H1 (cell line): ENCODE results near the gene ATG5. TPM values are rescaled to one million over a fixed set of nuclear protein-coding genes. Genes with fewer than 3 reads are reported as not detected.

Experiments used
- CTCF ChIA-PET: fragments of 300-600 bp; sonication (Branson Sonifier 250); formaldehyde crosslinking; loops from one replicate; lab custom pipeline; 2021; ENCODE audit not compliant: partially characterized antibody; lab: Charles Lee
- POLR2A ChIA-PET: fragments of 300-600 bp; sonication (Branson Sonifier 250); formaldehyde crosslinking; loops from one replicate; lab custom pipeline; 2021; ENCODE audit warnings: inconsistent platforms; ENCODE audit not compliant: partially characterized antibody; lab: Charles Lee
- DNase-seq, 2 experiments: peaks; one replicate each; pipeline versions ENCODE4 v3.0.0 to v3.0.0-alpha.2; 2010 to 2022; ENCODE audit warnings: low spot score in 2 of 2, low read depth in 1 of 2, mixed read lengths in 1 of 2
- FAIRE-seq: peaks from 2 replicates; lab custom pipeline; 2011; peaks lifted over from hg19 to GRCh38; lab: Jason Lieb, UNC
- H2AFZ ChIP-seq: 2 replicates; pipeline ENCODE4 v1.8.1; 2012; ENCODE audit warnings: low read length, inconsistent platforms
- H2AK5ac ChIP-seq: 2 replicates; pipeline ENCODE4 v1.6.1; 2013; ENCODE audit warnings: low read depth, low read length
- H2BK120ac ChIP-seq: replicated peaks from 2 replicates; pipeline ENCODE3; 2013; ENCODE audit warnings: low read depth, low read length, inconsistent platforms
- H2BK12ac ChIP-seq: 2 replicates; pipeline ENCODE4 v1.6.1; 2013; ENCODE audit warnings: low read depth, low read length
- H2BK15ac ChIP-seq: 2 replicates; pipeline ENCODE4 v1.6.1; 2013; ENCODE audit warnings: low read length
- H2BK20ac ChIP-seq: 2 replicates; pipeline ENCODE4 v1.6.1; 2013; ENCODE audit warnings: low read length
- H2BK5ac ChIP-seq: 2 replicates; pipeline ENCODE4 v1.6.1; 2013; ENCODE audit warnings: low read depth, low read length
- H3K14ac ChIP-seq: 2 replicates; pipeline ENCODE4 v1.6.1; 2013; ENCODE audit warnings: inconsistent platforms; ENCODE audit not compliant: insufficient read length
- H3K18ac ChIP-seq: 2 replicates; pipeline ENCODE4 v1.6.1; 2013; ENCODE audit warnings: low read length; ENCODE audit errors: extremely low read depth
- H3K23ac ChIP-seq: 2 replicates; pipeline ENCODE4 v1.6.1; 2013; ENCODE audit warnings: inconsistent platforms; ENCODE audit not compliant: insufficient read length
- H3K23me2 ChIP-seq: 2 replicates; pipeline ENCODE4 v1.6.1; 2013; ENCODE audit warnings: low read depth, low read length
- H3K27ac ChIP-seq: 2 replicates; pipeline ENCODE4 v1.6.1; 2011; ENCODE audit warnings: low read depth, low read length, inconsistent platforms
- H3K27me3 ChIP-seq, 4 experiments: replicated peaks in 1 of 4; 1 replicate in 1 of 4; 2 replicates in 3 of 4; pipeline versions ENCODE4 v1.6.1 to v1.8.1; 2011 to 2013; ENCODE audit warnings: low read length in 3 of 4, mild to moderate bottlenecking in 3 of 4, inconsistent platforms in 2 of 4, mixed read lengths in 2 of 4, moderate library complexity in 1 of 4; ENCODE audit not compliant: control insufficient read depth in 3 of 4, insufficient read depth in 3 of 4; ENCODE audit errors: extremely low read depth in 1 of 4
- H3K36me3 ChIP-seq, 4 experiments: 2 replicates each; pipeline versions ENCODE4 v1.6.1 to v1.8.1; 2011 to 2013; ENCODE audit warnings: mild to moderate bottlenecking in 4 of 4, low read length in 3 of 4, moderate library complexity in 2 of 4, control low read depth in 1 of 4, inconsistent platforms in 1 of 4; ENCODE audit not compliant: insufficient read depth in 4 of 4, control insufficient read depth in 2 of 4
- H3K4ac ChIP-seq: replicated peaks from 2 replicates; pipeline ENCODE3; 2013; ENCODE audit warnings: low read length, low read depth, mixed read lengths, inconsistent platforms; ENCODE audit not compliant: insufficient read length
- H3K4me1 ChIP-seq, 4 experiments: replicated peaks in 1 of 4; 1 replicate in 1 of 4; 2 replicates in 3 of 4; pipeline versions ENCODE4 v1.6.1 to v1.8.1; 2011 to 2013; ENCODE audit warnings: low read length in 3 of 4, inconsistent platforms in 2 of 4, mixed read lengths in 1 of 4; ENCODE audit not compliant: insufficient read depth in 4 of 4, control insufficient read depth in 3 of 4
- H3K4me2 ChIP-seq, 2 experiments: 2 replicates each; pipeline versions ENCODE4 v1.6.1 to v1.8.1; 2011 to 2013; ENCODE audit warnings: low read depth in 2 of 2, low read length in 2 of 2, control low read depth in 1 of 2, inconsistent platforms in 1 of 2, mild to moderate bottlenecking in 1 of 2; ENCODE audit not compliant: insufficient read depth in 1 of 2
- H3K4me3 ChIP-seq, 4 experiments: fragments of 200-600, 300-600 bp in 1 of 4; sonication (generic), shearing (Covaris generic), sonication (Bioruptor Twin) in 1 of 4; 2 replicates each; pipeline versions ENCODE4 v1.5.1 to v1.8.1; 2011 to 2016; ENCODE audit warnings: low read length in 4 of 4, low read depth in 3 of 4, control low read depth in 2 of 4, inconsistent platforms in 2 of 4, mild to moderate bottlenecking in 2 of 4, mixed read lengths in 1 of 4, moderate library complexity in 1 of 4; ENCODE audit not compliant: insufficient read depth in 2 of 4; ENCODE audit errors: extremely low read depth in 1 of 4
- H3K56ac ChIP-seq: replicated peaks from 2 replicates; pipeline ENCODE3; 2013; ENCODE audit warnings: low read depth, mild to moderate bottlenecking, mixed read lengths, low read length, inconsistent platforms; ENCODE audit not compliant: insufficient read length
- H3K79me1 ChIP-seq: 2 replicates; pipeline ENCODE4 v1.6.1; 2013; ENCODE audit warnings: low read depth, low read length, control low read depth
- H3K79me2 ChIP-seq, 2 experiments: 2 replicates each; pipeline versions ENCODE4 v1.6.1 to v1.8.1; 2012 to 2013; ENCODE audit warnings: low read length in 2 of 2, mild to moderate bottlenecking in 2 of 2, inconsistent platforms in 1 of 2; ENCODE audit not compliant: insufficient read depth in 2 of 2, control insufficient read depth in 1 of 2
- H3K9ac ChIP-seq, 4 experiments: replicated peaks in 1 of 4; 1 replicate in 1 of 4; 2 replicates in 3 of 4; pipeline versions ENCODE4 v1.6.1 to v1.8.1; 2011 to 2013; ENCODE audit warnings: low read depth in 3 of 4, low read length in 3 of 4, control low read depth in 2 of 4, mild to moderate bottlenecking in 2 of 4, moderate library complexity in 2 of 4, inconsistent platforms in 1 of 4; ENCODE audit errors: extremely low read depth in 1 of 4
- H3K9me3 ChIP-seq, 2 experiments: 2 replicates each; pipeline versions ENCODE4 v1.6.1 to v1.8.1; 2012 to 2013; ENCODE audit warnings: mild to moderate bottlenecking in 2 of 2, moderate library complexity in 2 of 2, control low read depth in 1 of 2, inconsistent platforms in 1 of 2, low read depth in 1 of 2, low read length in 1 of 2, mixed read lengths in 1 of 2; ENCODE audit not compliant: insufficient read depth in 2 of 2
- H4K20me1 ChIP-seq, 2 experiments: replicated peaks in 1 of 2; 2 replicates each; pipeline versions ENCODE3 to v1.8.1; 2011 to 2013; ENCODE audit warnings: inconsistent platforms in 2 of 2, low read length in 2 of 2, mild to moderate bottlenecking in 1 of 2; ENCODE audit not compliant: insufficient read depth in 2 of 2, control insufficient read depth in 1 of 2
- H4K5ac ChIP-seq: 2 replicates; pipeline ENCODE4 v1.6.1; 2013; ENCODE audit warnings: low read length, low read depth, mixed read lengths, inconsistent platforms; ENCODE audit not compliant: insufficient read length
- H4K8ac ChIP-seq: 2 replicates; pipeline ENCODE4 v1.8.0; 2013; ENCODE audit warnings: mild to moderate bottlenecking, moderate library complexity, low read length, inconsistent platforms; ENCODE audit not compliant: insufficient read depth; ENCODE audit errors: extremely low read depth
- H4K91ac ChIP-seq: replicated peaks from 2 replicates; pipeline ENCODE3; 2013; ENCODE audit warnings: low read length, mixed read lengths, inconsistent platforms; ENCODE audit not compliant: insufficient read length
- CBX8 ChIP-seq: fragments of 300-800, 300-1000 bp; sonication (generic); IDR thresholded peaks from 2 replicates; pipeline ENCODE4 v1.7.1; 2016; ENCODE audit warnings: low read depth, low read length, borderline replicate concordance
- CTCF ChIP-seq, 3 experiments: IDR thresholded peaks; 1 replicate in 2 of 3; 2 replicates in 1 of 3; pipeline versions ENCODE4 v1.5.1 to v1.6.1; 2011; ENCODE audit warnings: low read length in 3 of 3, mild to moderate bottlenecking in 3 of 3, inconsistent platforms in 2 of 3, low read depth in 1 of 3, moderate library complexity in 1 of 3; ENCODE audit not compliant: insufficient read depth in 1 of 3; ENCODE audit errors: control extremely low read depth in 1 of 3
- EGR1 ChIP-seq: IDR thresholded peaks from 2 replicates; pipeline ENCODE4 v1.6.1; 2011; ENCODE audit warnings: low read depth, low read length, borderline replicate concordance
- JUND ChIP-seq: IDR thresholded peaks from 2 replicates; pipeline ENCODE4 v1.6.1; 2011; ENCODE audit warnings: mild to moderate bottlenecking, improper control_type of control experiment, low read length
- RAD21 ChIP-seq, 2 experiments: IDR thresholded peaks in 1 of 2; conservative IDR thresholded peaks in 1 of 2; 2 replicates each; pipeline ENCODE4 v1.6.1; 2011; ENCODE audit warnings: low read depth in 2 of 2, low read length in 2 of 2, improper control_type of control experiment in 1 of 2, inconsistent platforms in 1 of 2, mild to moderate bottlenecking in 1 of 2, moderate library complexity in 1 of 2
- SAP30 ChIP-seq: fragments of 300-600 bp; sonication (generic); IDR thresholded peaks from 2 replicates; pipeline ENCODE4 v1.7.1; 2012; ENCODE audit warnings: low read length, moderate library complexity, mild to moderate bottlenecking, inconsistent platforms; ENCODE audit not compliant: insufficient read depth, insufficient replicate concordance
- SRF ChIP-seq: IDR thresholded peaks from 2 replicates; pipeline ENCODE4 v1.6.1; 2011; ENCODE audit warnings: mild to moderate bottlenecking, low read depth, low read length, moderate library complexity
- SUZ12 ChIP-seq: fragments of 200-600 bp; sonication (generic); IDR thresholded peaks from 2 replicates; pipeline ENCODE4 v1.6.1; 2012; ENCODE audit warnings: mild to moderate bottlenecking, inconsistent platforms, low read length, moderate library complexity, mixed read lengths
- TAF7 ChIP-seq: optimal IDR thresholded peaks from 2 replicates; pipeline ENCODE3; 2011; ENCODE audit warnings: low read depth, mild to moderate bottlenecking, inconsistent platforms, low read length, moderate library complexity, borderline replicate concordance
- WGBS, 2 experiments: shearing (Covaris generic) in 1 of 2; methylation state at CpG; one replicate each; pipeline versions ENCODE4 v1.1.6 to v1.1.7; 2013 to 2015; ENCODE audit warnings: low lambda C conversion rate in 2 of 2, mixed read lengths in 2 of 2, inconsistent platforms in 1 of 2, low coverage in 1 of 2, missing lambda C conversion rate in 1 of 2; ENCODE audit not compliant: insufficient replicate concordance in 2 of 2, insufficient coverage in 1 of 2, insufficient read length in 1 of 2; ENCODE audit errors: extremely low coverage in 1 of 2, missing lambda C conversion rate in 1 of 2; 5-methylcytosine and 5-hydroxymethylcytosine counted together
- polyA plus RNA-seq, 7 experiments: library from polyadenylated mRNA; depleted of rRNA in 3 of 7; stranded (reverse) in 5 of 7; unstranded in 2 of 7; fragments of >200 nt in 5 of 7; fragments of 200-250 nt in 2 of 7; gene quantifications; 1 replicate in 5 of 7; 2 replicates in 1 of 7; 4 replicates in 1 of 7; pipeline versions ENCODE4 v1.2.1 to v1.2.3, GENCODE V29; 2011 to 2013; ENCODE audit warnings: missing spikeins in 2 of 7, mixed read lengths in 2 of 7
- total RNA-seq: library from RNA; stranded (reverse); fragmentation: NEBNext Ultra II Directional; extraction: Animal tissue kit (Norgen Biotek cat#: 25700); gene quantifications from 2 replicates; pipeline ENCODE4 v1.2.1, GENCODE V29; 2021

ATG5 gene
- total and polyA plus RNA-seq, 2 of the 8 experiments (the other 6 are each of a cell fraction or from before 2014, with no cell fraction given) = 18.2 to 39.0 TPM

GRCh38 chr6:106324726-106325335 lies 729 bp downstream of the ATG5 start:
- Histone ChIP-seq H3K9me3 (no peaks in the 10 kb centered on the region), H2BK20ac (no peak overlapping the region), H3K79me2 (peaks cover 16 to 51% of the 10 kb centered on the region in 2 experiments), H2BK15ac (no peak overlapping the region), H4K91ac (peak overlapping the region; percentile 44), H4K8ac (peak overlapping the region; percentile 57), H2BK120ac (no peak overlapping the region), H4K20me1 (peaks cover 2 to 4% of the 10 kb centered on the region in 2 experiments), H3K9ac (peak overlapping the region; percentile 57 to 82 (median 78)), H2BK12ac (no peak overlapping the region), H3K36me3 (no peaks in the 10 kb centered on the region), H3K56ac (no peak overlapping the region), H3K23ac (no peak overlapping the region), H3K4me1 (peaks cover 0 to 6% (median 0%) of the 10 kb centered on the region in 4 experiments; a peak in 2 of 7 replicates), H3K27me3 (no peaks in the 10 kb centered on the region; a peak in 2 of 7 replicates), H3K27ac (peak overlapping the region; percentile 92), H3K4ac (no peak overlapping the region), H3K14ac (no peak overlapping the region), H3K79me1 (peaks cover 7% of the 10 kb centered on the region), H3K18ac (peak overlapping the region; percentile 61), H4K5ac (peak overlapping the region; percentile 60), H2BK5ac (no peak overlapping the region), H2AK5ac (no peak overlapping the region), H3K4me3 (peak overlapping the region; percentile 73 to 94 (median 90)), H3K4me2 (peak overlapping the region; percentile 58 to 72), H2AFZ (no peak overlapping the region), H3K23me2 (no peaks in the 10 kb centered on the region; the same call in 1 of the 2 replicates)
- POLR2A ChIA-PET = interaction anchor here (0.7 to 1.7 kb wide), 6 partner anchors 10 to 791 kb away, joined by 3 to 7 read pairs (median 4); partner anchors contain the start of gene BEND3
- DNase-seq = no peak
- CTCF ChIA-PET = interaction anchor here (1.4 kb wide), 1 partner anchor 10 kb away, joined by 4 read pairs; no protein-coding TSS in a partner anchor
- FAIRE-seq = no peak
- WGBS, 2 experiments = 9% methylated on average over 9 of the region's 9 CpGs; no CpG with 5 or more reads in 1 of the 2 experiments
- TF ChIP-seq RAD21 (IDR thresholded peaks at IDR 0.05 in 1 of 2, conservative IDR thresholded peaks at IDR 0.05 in 1 of 2; ENCODE audit: low read depth in 2 of 2, low read length in 2 of 2) = no peak
- no peak for TF ChIP-seq JUND
- TF ChIP-seq CTCF (IDR thresholded peaks at IDR 0.05; ENCODE audit: control extremely low read depth in 1 of 3, insufficient read depth in 1 of 3, low read depth in 1 of 3, low read length in 3 of 3) = no peak
- no peak for TF ChIP-seq SAP30
- TF ChIP-seq TAF7 = no peak
- no peak for TF ChIP-seq SRF
- TF ChIP-seq EGR1 = no peak
- TF ChIP-seq SUZ12 = no peak
- TF ChIP-seq CBX8 = no peak
